Caco-2 (cell line): ENCODE results near the gene IGSF21. TPM values are rescaled to one million over a fixed set of nuclear protein-coding genes. Genes with fewer than 3 reads are reported as not detected.

ENCODE experiments used
- BruUV-seq: library from RNA; stranded (reverse); fragments of 400-500 nt; replicated peaks from 2 replicates; lab custom pipeline; 2021; lab: Mats Ljungman, UMichigan
- CTCF ChIA-PET: fragments of 300-600 bp; sonication (Branson Sonifier 250); formaldehyde crosslinking; loops from one replicate; lab custom pipeline; 2022; ENCODE audit warnings: antibody characterized with exemption; lab: Charles Lee
- POLR2A ChIA-PET: fragments of 300-600 bp; sonication (Branson Sonifier 250); formaldehyde crosslinking; loops from one replicate; lab custom pipeline; 2022; ENCODE audit warnings: antibody characterized with exemption; lab: Charles Lee
- DNase-seq, 2 experiments: peaks; one replicate each; pipeline versions ENCODE4 v3.0.0 to v3.0.0-alpha.2; 2020 to 2022
- H3K27me3 ChIP-seq: replicated peaks from 2 replicates; pipeline ENCODE4 v1.6.0; 2011; ENCODE audit warnings: low read length; ENCODE audit not compliant: control insufficient read depth, insufficient read depth
- H3K36me3 ChIP-seq: 2 replicates; pipeline ENCODE4 v1.5.1; 2011; ENCODE audit warnings: low read length; ENCODE audit not compliant: control insufficient read depth, insufficient read depth
- H3K4me1 ChIP-seq: fragments of 250-450 bp; sonication (Bioruptor Pico); 2 replicates; pipeline ENCODE4 v1.5.1; 2020; ENCODE audit warnings: mild to moderate bottlenecking
- H3K4me3 ChIP-seq: 2 replicates; pipeline ENCODE4 v1.5.1; 2011; ENCODE audit warnings: low read depth, mild to moderate bottlenecking, control low read depth, low read length
- H3K9me3 ChIP-seq: fragments of 250-450 bp; sonication (Bioruptor Pico); 2 replicates; pipeline ENCODE4 v1.5.1; 2020; ENCODE audit warnings: mild to moderate bottlenecking, moderate library complexity
- H3K27ac Mint-ChIP-seq: one replicate; pipeline ENCODE4 v1.8.0; 2022; ENCODE audit warnings: mixed read lengths; ENCODE audit not compliant: unreplicated experiment
- H3K27me3 Mint-ChIP-seq: one replicate; pipeline ENCODE4 v1.8.0; 2022; ENCODE audit warnings: mixed read lengths; ENCODE audit not compliant: insufficient read depth, unreplicated experiment
- H3K36me3 Mint-ChIP-seq: one replicate; pipeline ENCODE4 v1.8.0; 2022; ENCODE audit warnings: mild to moderate bottlenecking, mixed read lengths; ENCODE audit not compliant: insufficient read depth, unreplicated experiment
- H3K4me1 Mint-ChIP-seq: one replicate; pipeline ENCODE4 v1.8.0; 2022; ENCODE audit warnings: low read depth, mixed read lengths; ENCODE audit not compliant: unreplicated experiment
- H3K4me3 Mint-ChIP-seq: one replicate; pipeline ENCODE4 v1.8.0; 2022; ENCODE audit warnings: mild to moderate bottlenecking, moderate library complexity, mixed read lengths; ENCODE audit not compliant: unreplicated experiment
- H3K9me3 Mint-ChIP-seq: one replicate; pipeline ENCODE4 v1.8.0; 2022; ENCODE audit warnings: mixed read lengths; ENCODE audit not compliant: unreplicated experiment
- intact Hi-C: fragments of 100-400 bp; cut with micrococcal nuclease; formaldehyde crosslinking; loops from one replicate; pipeline ENCODE4 v1.10.0; 2022; ENCODE audit not compliant: unreplicated experiment
- total RNA-seq: library from RNA; stranded (reverse); gene quantifications from 2 replicates; pipeline ENCODE4 v1.2.3, GENCODE V29; 2022
- TF ChIP-seq, protein P1 (sequence below), 2 experiments: fragments of 200-600 bp in 1 of 2; IDR thresholded peaks; 1 replicate in 1 of 2; 2 replicates in 1 of 2; pipeline versions ENCODE4 v1.5.1 to v1.8.0; 2011 to 2022; ENCODE audit warnings: antibody characterized with exemption in 1 of 2, control low read depth in 1 of 2, inconsistent platforms in 1 of 2, low read depth in 1 of 2, low read length in 1 of 2, mild to moderate bottlenecking in 1 of 2, moderate library complexity in 1 of 2; ENCODE audit not compliant: insufficient read depth in 1 of 2, severe bottlenecking in 1 of 2, unreplicated experiment in 1 of 2

IGSF21 gene
- total RNA-seq, 1 experiment from 2014 or later = not detected

GRCh38 chr1:18155881-18156385 is 48.3 kb downstream of the IGSF21 start:
- intact Hi-C loops = no loop called here
- H3K27ac Mint-ChIP-seq = no peak overlapping the region
- ChIA-PET CTCF (no interaction called here), POLR2A (no interaction called here)
- peaks cover 16% of the 10 kb centered on the region for H3K27me3 Mint-ChIP-seq
- Histone ChIP-seq H3K36me3 (no peaks in the 10 kb centered on the region), H3K4me1 (no peaks in the 10 kb centered on the region), H3K27me3 (no peaks in the 10 kb centered on the region; the same call in 1 of the 2 replicates), H3K4me3 (no peak overlapping the region), H3K9me3 (no peaks in the 10 kb centered on the region)
- H3K9me3 Mint-ChIP-seq = no peaks in the 10 kb centered on the region
- no peak overlapping the region for H3K4me3 Mint-ChIP-seq
- TF ChIP-seq, protein P1, sequence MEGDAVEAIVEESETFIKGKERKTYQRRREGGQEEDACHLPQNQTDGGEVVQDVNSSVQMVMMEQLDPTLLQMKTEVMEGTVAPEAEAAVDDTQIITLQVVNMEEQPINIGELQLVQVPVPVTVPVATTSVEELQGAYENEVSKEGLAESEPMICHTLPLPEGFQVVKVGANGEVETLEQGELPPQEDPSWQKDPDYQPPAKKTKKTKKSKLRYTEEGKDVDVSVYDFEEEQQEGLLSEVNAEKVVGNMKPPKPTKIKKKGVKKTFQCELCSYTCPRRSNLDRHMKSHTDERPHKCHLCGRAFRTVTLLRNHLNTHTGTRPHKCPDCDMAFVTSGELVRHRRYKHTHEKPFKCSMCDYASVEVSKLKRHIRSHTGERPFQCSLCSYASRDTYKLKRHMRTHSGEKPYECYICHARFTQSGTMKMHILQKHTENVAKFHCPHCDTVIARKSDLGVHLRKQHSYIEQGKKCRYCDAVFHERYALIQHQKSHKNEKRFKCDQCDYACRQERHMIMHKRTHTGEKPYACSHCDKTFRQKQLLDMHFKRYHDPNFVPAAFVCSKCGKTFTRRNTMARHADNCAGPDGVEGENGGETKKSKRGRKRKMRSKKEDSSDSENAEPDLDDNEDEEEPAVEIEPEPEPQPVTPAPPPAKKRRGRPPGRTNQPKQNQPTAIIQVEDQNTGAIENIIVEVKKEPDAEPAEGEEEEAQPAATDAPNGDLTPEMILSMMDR (IDR thresholded peaks at IDR 0.05; ENCODE audit: insufficient read depth in 1 of 2, low read depth in 1 of 2, low read length in 1 of 2, severe bottlenecking in 1 of 2, unreplicated experiment in 1 of 2) = no peak
- no peaks in the 10 kb centered on the region for H3K4me1 Mint-ChIP-seq
- H3K36me3 Mint-ChIP-seq = no peaks in the 10 kb centered on the region
- no TSS peak for BruUV-seq
- DNase-seq = no peak

DNA sequence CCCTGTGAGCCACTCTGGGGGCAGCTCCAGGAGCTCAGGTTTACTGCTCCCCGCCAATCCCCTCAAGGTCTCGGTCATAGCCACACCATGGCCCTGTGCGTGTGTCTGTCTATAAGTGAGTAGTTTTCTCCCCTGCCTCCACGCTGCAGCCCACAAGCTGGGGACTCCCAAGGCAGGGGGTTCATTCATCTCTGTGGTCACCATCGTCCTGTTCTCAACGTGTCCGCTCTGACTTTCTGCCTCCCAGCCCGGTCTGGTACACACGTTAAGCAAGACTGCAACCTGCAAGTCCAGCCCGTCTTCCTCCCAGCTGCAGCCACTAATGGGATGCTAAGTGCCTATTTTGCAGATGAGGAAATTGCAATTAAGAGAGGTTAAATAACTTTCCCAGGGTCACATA is 49.8 kb downstream of the IGSF21 start:
- no peaks in the 10 kb centered on the region for H3K9me3 Mint-ChIP-seq
- no peaks in the 10 kb centered on the region for H3K4me1 Mint-ChIP-seq
- CTCF ChIA-PET = no interaction called here
- no peak for DNase-seq
- no peaks in the 10 kb centered on the region for H3K36me3 ChIP-seq
- no peak overlapping the region for H3K27ac Mint-ChIP-seq
- H3K4me3 ChIP-seq = no peak overlapping the region
- no peak overlapping the region for H3K4me3 Mint-ChIP-seq
- H3K27me3 ChIP-seq = no peaks in the 10 kb centered on the region; the same call in 1 of the 2 replicates
- TF ChIP-seq, protein P1 (IDR thresholded peaks at IDR 0.05; ENCODE audit: insufficient read depth in 1 of 2, low read depth in 1 of 2, low read length in 1 of 2, severe bottlenecking in 1 of 2, unreplicated experiment in 1 of 2) = no peak
- no peaks in the 10 kb centered on the region for H3K36me3 Mint-ChIP-seq
- BruUV-seq = no TSS peak
- no peaks in the 10 kb centered on the region for H3K9me3 ChIP-seq
- POLR2A ChIA-PET = no interaction called here
- H3K27me3 Mint-ChIP-seq = peaks cover 11% of the 10 kb centered on the region
- no peaks in the 10 kb centered on the region for H3K4me1 ChIP-seq
- intact Hi-C loops = no loop called here

GRCh38 chr1:18157968-18158367 is 50.4 kb downstream of the IGSF21 start:
- peaks cover 12% of the 10 kb centered on the region for H3K27me3 Mint-ChIP-seq
- DNase-seq = no peak
- no peaks in the 10 kb centered on the region for H3K9me3 Mint-ChIP-seq
- ChIA-PET CTCF (no interaction called here), POLR2A (no interaction called here)
- Histone ChIP-seq H3K27me3 (no peaks in the 10 kb centered on the region; the same call in 1 of the 2 replicates), H3K36me3 (no peaks in the 10 kb centered on the region), H3K9me3 (no peaks in the 10 kb centered on the region), H3K4me3 (no peak overlapping the region), H3K4me1 (no peaks in the 10 kb centered on the region)
- H3K36me3 Mint-ChIP-seq = no peaks in the 10 kb centered on the region
- H3K27ac Mint-ChIP-seq = no peak overlapping the region
- TF ChIP-seq, protein P1 (IDR thresholded peaks at IDR 0.05; ENCODE audit: insufficient read depth in 1 of 2, low read depth in 1 of 2, low read length in 1 of 2, severe bottlenecking in 1 of 2, unreplicated experiment in 1 of 2) = no peak
- intact Hi-C loops = no loop called here
- no peaks in the 10 kb centered on the region for H3K4me1 Mint-ChIP-seq
- BruUV-seq = no TSS peak
- H3K4me3 Mint-ChIP-seq = no peak overlapping the region
